HG02970 (cell line): ENCODE data around the gene TPM1.
"Not testable (repeated sequence)": the region's sequence is repeated elsewhere in the genome, so short reads cannot be mapped to it uniquely, and the experiment has no call there.

Experiments
- ATAC-seq: cut with Tn5 transposase; IDR thresholded peaks from one replicate; pipeline ENCODE4 v1.9.1; 2021; ENCODE audit warnings: mild to moderate bottlenecking, moderate library complexity, moderate number of reproducible peaks; ENCODE audit not compliant: unreplicated experiment, low FRiP score

TPM1 gene

GRCh38 chr15:63090472-63090871, 47.9 kb downstream of the TPM1 start:
- ATAC-seq = no peak

GRCh38 chr15:63090887-63091286, 48.3 kb downstream of the TPM1 start:
- no peak for ATAC-seq

- ATAC-seq = no peak
Measured at GRCh38 chr15:63091679-63092446, 49.3 kb downstream of the TPM1 start.

DNA sequence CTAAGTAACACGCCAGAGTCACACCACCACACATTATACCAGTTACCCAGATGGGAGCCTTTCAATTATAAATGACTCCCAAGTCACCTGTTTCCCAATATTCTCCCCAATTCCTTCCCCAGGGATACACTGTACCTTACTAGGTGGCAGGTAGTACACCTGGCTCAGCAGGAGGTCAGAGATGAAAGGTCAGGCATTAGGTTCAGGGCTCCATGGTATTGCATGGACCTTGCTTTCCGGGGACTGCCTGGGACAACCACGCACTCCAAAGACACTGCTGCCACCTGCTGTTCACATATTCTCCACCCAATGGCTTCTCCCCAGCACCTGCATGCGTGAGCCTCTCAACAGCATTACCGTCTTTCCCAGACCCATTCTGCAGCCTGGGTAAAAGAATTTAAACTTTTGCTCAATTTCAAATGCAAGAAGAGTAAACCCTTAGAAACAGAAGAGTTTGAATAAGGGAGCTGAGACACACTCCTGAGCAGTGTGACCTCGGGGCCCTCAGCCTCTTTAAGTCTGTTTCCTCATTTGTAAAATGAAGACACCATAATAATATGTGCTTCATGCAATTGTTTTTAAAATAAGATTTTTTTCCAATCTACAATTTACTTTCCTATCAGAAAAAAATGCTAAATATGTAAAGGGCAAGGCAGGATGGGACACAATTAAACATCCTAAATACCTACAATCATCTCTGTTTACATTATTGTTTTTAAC, 51.1 kb downstream of the TPM1 start:
- ATAC-seq = no peak

GRCh38 chr15:63094495-63094931, 52.0 kb downstream of the TPM1 start:
- ATAC-seq = no peak

- no peak for ATAC-seq
Measured at GRCh38 chr15:63096178-63096577, 53.6 kb downstream of the TPM1 start.

GRCh38 chr15:63098901-63099300, 56.4 kb downstream of the TPM1 start:
- not testable (repeated sequence) for ATAC-seq

DNA sequence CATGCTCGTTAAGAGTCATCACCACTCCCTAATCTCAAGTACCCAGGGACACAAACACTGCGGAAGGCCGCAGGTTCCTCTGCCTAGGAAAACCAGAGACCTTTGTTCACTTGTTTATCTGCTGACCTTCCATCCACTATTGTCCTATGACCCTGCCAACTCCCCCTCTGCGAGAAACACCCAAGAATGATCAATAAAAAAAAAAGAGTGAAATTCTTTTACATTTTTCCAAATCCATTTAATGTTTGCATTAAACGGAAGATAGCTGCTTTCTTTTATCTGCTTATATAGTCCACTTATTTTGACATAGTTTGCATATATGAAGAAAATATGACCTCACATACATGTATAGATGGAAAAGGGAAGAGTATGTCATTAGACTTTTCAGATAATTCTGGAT, 57.0 kb downstream of the TPM1 start:
- not testable (repeated sequence) for ATAC-seq

DNA sequence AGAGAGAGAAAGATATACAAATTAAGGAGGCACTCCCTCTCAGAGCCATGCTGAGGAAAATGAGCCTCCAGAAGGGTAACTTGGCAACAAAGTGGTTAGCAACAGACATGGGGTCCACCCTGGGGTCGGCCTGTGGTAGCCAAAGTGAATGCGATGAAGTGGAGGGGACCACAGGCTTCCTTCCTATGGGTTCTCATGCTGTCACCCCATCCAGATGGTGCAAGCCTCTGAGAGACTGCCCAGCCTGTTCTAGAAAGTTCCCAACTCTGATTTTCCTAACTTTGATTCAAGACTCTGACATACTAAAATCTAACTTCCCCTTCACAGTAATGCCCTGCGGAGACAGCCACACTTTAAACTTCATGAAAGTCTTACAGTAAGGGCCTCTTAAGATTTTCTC, 60.9 kb downstream of the TPM1 start:
- ATAC-seq = no peak

DNA sequence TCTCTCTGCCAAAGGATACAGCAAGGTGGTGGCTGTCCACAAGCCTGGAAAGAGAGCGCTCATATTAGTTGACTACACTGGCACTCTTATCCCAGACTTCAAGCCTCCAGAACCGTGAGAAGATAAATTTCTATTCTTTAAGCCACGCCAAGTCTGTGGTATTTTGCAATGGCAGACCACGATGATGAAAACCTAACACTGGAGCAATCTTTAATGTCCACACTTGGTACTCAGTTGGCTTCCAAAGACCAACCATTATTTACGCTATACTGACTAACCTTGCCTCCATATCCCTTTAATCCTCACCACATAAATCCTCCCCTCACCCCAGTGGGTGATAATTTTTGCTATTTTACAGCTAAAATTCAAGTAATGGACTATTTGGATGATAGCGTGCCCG, 62.2 kb downstream of the TPM1 start:
- no peak for ATAC-seq

DNA sequence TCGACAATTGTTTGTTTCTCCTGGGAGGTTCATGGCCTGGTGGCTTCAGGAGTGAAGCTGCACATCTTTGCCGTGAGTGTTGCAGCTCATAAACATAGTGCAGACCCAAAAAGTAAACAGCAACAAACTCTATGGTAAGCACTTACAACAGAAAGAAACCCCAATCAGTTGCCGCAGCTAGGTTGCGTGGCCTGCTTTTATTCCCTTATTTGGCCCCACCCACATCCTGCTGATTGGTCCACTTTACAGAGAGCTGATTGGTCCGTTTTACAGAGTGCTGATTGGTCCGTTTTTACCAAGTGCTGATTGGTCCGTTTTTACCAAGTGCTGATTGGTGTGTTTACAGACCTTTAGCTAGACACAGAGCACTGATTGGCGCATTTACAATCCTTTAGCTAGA, 62.8 kb downstream of the TPM1 start:
- ATAC-seq = not testable (repeated sequence)

- no peak for ATAC-seq
Measured at GRCh38 chr15:63107895-63108546, 65.5 kb downstream of the TPM1 start.

DNA sequence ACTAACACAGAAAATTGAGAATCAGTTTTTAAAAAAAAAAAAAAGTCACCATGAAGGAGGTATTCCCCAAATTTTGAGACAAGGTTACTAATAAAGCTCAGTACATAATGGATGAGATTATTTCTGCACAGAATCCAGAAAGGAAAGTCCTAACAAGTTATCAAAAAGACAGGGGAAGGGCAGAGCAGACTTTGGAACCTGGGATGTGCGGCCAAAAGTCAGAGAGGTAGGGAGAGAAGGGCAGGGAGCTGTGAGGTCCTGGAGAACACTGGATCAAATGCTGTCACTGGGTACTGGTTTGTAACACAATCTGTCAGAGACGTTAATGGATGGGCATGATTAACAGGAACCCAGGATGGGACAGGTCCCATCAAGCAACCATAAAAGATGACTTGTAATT, 67.0 kb downstream of the TPM1 start:
- ATAC-seq = no peak

- ATAC-seq = no peak
Measured at GRCh38 chr15:63109920-63110319, 67.4 kb downstream of the TPM1 start.

- no peak for ATAC-seq
Measured at GRCh38 chr15:63110428-63111026, 68.0 kb downstream of the TPM1 start.

- ATAC-seq = no peak
Measured at GRCh38 chr15:63111481-63111880, 68.9 kb downstream of the TPM1 start.

GRCh38 chr15:63112871-63113270, 70.3 kb downstream of the TPM1 start:
- ATAC-seq = no peak

GRCh38 chr15:63114465-63114864, 71.9 kb downstream of the TPM1 start:
- ATAC-seq = no peak
